ENCODE data around the gene SLC25A20. TPM values are rescaled to one million over a fixed set of nuclear protein-coding genes. Genes with fewer than 3 reads are reported as not detected.
"Not testable (repeated sequence)": the region's sequence is repeated elsewhere in the genome, so short reads cannot be mapped to it uniquely, and the experiment has no call there.

SLC25A20 gene
- total RNA-seq, 6 experiments from 2014 or later = 54.4 to 114 (median 82.3) TPM

DNA sequence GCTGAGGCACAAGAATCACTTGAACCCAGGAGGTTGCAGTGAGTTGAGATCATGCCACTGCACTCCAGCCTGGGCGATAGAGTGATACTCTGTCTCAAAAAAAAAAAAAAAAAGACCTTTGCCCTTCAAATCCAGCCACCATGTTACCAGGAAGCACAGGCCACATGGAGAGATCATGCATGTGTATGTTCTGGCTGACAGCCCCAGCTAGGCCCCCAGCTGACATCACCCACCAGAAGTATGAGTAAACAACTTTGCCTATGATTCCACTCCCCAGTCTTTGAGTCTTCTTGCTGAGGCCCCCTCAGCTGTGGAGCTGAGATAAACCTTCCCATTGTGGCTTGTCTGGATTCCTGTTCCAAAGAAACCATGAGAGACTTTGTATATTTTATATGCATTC, 16.6 kb upstream of the SLC25A20 start:
- intact Hi-C loops (cut with DNase I) = no loop called here
- H3K4me3 ChIP-seq = no peak overlapping the region
- TF ChIP-seq, protein P1, sequence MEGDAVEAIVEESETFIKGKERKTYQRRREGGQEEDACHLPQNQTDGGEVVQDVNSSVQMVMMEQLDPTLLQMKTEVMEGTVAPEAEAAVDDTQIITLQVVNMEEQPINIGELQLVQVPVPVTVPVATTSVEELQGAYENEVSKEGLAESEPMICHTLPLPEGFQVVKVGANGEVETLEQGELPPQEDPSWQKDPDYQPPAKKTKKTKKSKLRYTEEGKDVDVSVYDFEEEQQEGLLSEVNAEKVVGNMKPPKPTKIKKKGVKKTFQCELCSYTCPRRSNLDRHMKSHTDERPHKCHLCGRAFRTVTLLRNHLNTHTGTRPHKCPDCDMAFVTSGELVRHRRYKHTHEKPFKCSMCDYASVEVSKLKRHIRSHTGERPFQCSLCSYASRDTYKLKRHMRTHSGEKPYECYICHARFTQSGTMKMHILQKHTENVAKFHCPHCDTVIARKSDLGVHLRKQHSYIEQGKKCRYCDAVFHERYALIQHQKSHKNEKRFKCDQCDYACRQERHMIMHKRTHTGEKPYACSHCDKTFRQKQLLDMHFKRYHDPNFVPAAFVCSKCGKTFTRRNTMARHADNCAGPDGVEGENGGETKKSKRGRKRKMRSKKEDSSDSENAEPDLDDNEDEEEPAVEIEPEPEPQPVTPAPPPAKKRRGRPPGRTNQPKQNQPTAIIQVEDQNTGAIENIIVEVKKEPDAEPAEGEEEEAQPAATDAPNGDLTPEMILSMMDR (IDR thresholded peaks at IDR 0.05) = no peak
- no peak for TF ChIP-seq POLR2A (IDR thresholded peaks at IDR 0.05)
- no peak for ATAC-seq
- H3K9me3 ChIP-seq = no peaks in the 10 kb centered on the region
- peaks cover 0 to 10% (median 4%) of the 10 kb centered on the region in 4 donors for H3K4me1 ChIP-seq
- H3K36me3 ChIP-seq = no peaks in the 10 kb centered on the region
- 50% methylated on average over 1 of the region's 1 CpG for WGBS (ENCODE audit: insufficient coverage, low coverage, low lambda C conversion rate, missing lambda C conversion rate)
- H3K27ac ChIP-seq = no peak overlapping the region
- DNase-seq = peak in 1 of 3 donors; percentile 24
- no peaks in the 10 kb centered on the region for H3K27me3 ChIP-seq

DNA sequence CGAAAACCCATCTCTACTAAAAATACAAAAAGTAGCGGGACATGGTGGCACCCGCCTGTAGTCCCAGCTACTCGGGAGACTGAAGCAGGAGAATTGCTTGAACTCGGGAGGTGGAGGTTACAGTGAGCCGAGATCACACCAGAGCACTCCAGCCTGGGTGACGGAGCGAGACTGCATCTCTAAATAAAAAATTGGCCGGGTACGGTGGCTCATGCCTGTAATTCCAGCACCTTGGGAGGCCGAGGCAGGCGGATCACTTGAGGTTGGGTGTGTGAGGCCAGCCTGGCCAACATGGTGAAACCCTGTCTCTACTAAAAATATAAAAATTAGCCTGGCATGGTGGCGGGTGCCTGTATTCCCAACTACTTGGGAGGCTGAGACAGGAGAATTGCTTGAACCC, 8.3 kb upstream of the SLC25A20 start:
- ATAC-seq; H3K36me3 ChIP-seq; H3K4me1 ChIP-seq; H3K9me3 ChIP-seq; intact Hi-C loops (cut with DNase I); H3K27me3 ChIP-seq; H3K4me3 ChIP-seq; H3K27ac ChIP-seq: not testable (repeated sequence)
- 94% methylated on average over 11 of the region's 13 CpGs for WGBS (ENCODE audit: insufficient coverage, low coverage, low lambda C conversion rate, missing lambda C conversion rate)
- DNase-seq = peak in 1 of 3 donors; percentile 23

DNA sequence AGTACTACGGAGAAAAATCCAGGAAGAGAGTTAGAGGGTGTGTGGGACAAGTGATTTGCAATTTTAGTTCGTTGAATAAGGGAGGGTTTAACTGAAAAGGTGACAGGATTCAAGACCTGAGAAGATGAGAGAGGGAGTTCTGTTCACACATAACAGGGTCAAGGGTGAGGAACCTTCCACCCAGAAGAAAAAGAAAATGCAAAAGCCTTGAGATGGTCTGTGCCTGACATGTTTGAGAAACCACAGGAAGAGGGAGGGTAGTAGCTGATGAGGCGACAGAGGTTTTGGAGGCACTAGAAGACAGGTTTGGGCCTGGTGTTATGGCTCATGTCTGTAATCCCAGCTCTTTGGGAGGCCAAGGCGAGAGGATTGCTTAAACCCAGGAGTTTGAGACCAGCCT, 591 bp upstream of the SLC25A20 start:
- Histone ChIP-seq H3K9me3 (no peaks in the 10 kb centered on the region), H3K36me3 (peaks cover 0 to 2% (median 0%) of the 10 kb centered on the region in 4 donors), H3K27ac (peak overlapping the region in 2 of 3 donors; percentile 54 to 74), H3K4me3 (no peak overlapping the region), H3K27me3 (no peaks in the 10 kb centered on the region), H3K4me1 (peaks cover 0 to 19% (median 6%) of the 10 kb centered on the region in 4 donors)
- ATAC-seq (no peak), DNase-seq (no peak)
- intact Hi-C loops (cut with DNase I) = no loop called here
- 71% methylated on average over 3 of the region's 4 CpGs for WGBS (ENCODE audit: insufficient coverage, low coverage, low lambda C conversion rate, missing lambda C conversion rate)
- no peak for TF ChIP-seq POLR2A (IDR thresholded peaks at IDR 0.05)
- TF ChIP-seq, protein P1 (IDR thresholded peaks at IDR 0.05) = no peak

DNA sequence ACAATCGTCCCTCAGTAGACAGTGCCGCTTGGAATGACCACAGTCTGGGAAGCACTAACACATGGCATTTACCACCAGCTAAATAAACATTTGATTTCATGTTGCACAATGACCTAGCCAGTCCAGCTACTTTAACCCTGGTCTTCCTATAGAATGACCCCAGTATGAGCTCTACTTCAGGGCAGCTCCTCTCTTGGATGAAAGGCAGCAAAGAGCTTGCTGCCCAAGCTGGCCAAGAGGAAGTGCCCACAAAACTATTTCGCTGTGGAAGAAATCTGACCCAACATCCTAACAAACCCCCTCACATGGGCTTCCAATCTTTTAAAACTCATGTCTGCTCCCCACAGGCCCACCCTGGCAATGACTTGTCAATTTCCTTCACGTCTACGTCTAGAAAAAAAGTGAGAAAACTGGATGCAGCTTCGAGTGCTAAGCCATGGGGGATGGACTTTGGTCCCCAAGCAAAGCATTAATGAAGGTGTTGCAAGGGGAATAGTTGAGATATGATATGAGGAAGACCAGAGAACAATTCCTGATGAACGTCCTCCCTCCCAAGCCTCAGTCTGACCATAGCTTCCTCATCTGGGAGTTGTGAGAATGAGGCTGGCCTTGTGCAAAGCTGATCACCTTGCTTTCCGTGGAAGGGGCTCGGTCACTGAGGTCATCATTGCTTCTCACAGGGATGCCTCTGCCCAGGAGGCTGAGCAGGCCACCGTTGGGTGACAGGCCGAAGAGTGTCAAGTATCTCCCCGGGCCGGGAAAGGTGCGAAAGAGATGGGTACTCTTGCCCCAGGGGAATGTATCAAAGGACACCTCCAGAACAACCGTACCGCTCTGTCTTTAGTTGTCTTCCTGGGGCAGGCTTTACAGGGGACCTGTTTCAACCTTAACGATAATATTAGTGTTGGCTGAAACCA, 964 bp downstream of the SLC25A20 start:
- Histone ChIP-seq H3K9me3 (no peaks in the 10 kb centered on the region), H3K4me3 (peak overlapping the region; percentile 51 to 98 (median 82)), H3K4me1 (peaks cover 0 to 19% (median 6%) of the 10 kb centered on the region in 4 donors), H3K36me3 (peaks cover 0 to 2% (median 0%) of the 10 kb centered on the region in 4 donors), H3K27me3 (no peaks in the 10 kb centered on the region), H3K27ac (peak overlapping the region; percentile 16 to 74 (median 54))
- TF ChIP-seq, protein P1 (IDR thresholded peaks at IDR 0.05) = no peak
- no peak for TF ChIP-seq POLR2A (IDR thresholded peaks at IDR 0.05)
- intact Hi-C loops (cut with DNase I) = no loop called here
- DNase-seq = peak in 1 of 3 donors; percentile 48
- 13% methylated on average over 7 of the region's 17 CpGs for WGBS (ENCODE audit: insufficient coverage, low coverage, low lambda C conversion rate, missing lambda C conversion rate)
- ATAC-seq = peak; percentile 2 to 50 (median 27)

DNA sequence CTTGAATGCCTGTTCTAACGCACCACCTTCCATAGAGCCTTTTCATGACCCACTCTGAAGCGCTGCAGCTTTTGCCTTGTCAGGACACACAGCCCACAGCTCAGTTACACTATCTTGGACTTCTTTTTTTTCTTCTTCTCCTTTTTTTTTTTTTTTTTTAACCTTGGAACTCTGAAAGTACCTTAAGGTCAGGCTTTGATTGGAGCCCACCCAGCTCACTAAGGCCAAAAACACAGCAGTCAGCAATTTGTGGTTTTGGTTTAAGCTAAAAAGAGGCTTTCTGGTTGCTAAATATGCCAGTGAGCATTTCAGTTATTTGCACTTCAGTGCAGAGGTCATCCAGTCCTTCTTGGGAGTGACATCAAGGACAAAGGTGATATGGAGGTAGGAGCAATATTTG, 1.7 kb downstream of the SLC25A20 start:
- H3K27me3 ChIP-seq = no peaks in the 10 kb centered on the region
- H3K9me3 ChIP-seq = no peaks in the 10 kb centered on the region
- peak overlapping the region in 2 of 3 donors; percentile 33 to 74 for H3K27ac ChIP-seq
- WGBS (ENCODE audit: insufficient coverage, low coverage, low lambda C conversion rate, missing lambda C conversion rate) = 15% methylated on average over 2 of the region's 2 CpGs
- peak in 1 of 3 donors; percentile 54 for DNase-seq
- intact Hi-C loops (cut with DNase I) = no loop called here
- peak; percentile 34 to 62 (median 46) for ATAC-seq
- peaks cover 0 to 19% (median 6%) of the 10 kb centered on the region in 4 donors for H3K4me1 ChIP-seq
- TF ChIP-seq, protein P1 (IDR thresholded peaks at IDR 0.05) = no peak
- TF ChIP-seq POLR2A (IDR thresholded peaks at IDR 0.05) = no peak
- peaks cover 0 to 2% (median 2%) of the 10 kb centered on the region in 4 donors for H3K36me3 ChIP-seq
- H3K4me3 ChIP-seq = peak overlapping the region in 2 of 3 donors; percentile 82 to 98
